ENCODE measurements around the gene USF1. TPM values are rescaled to one million over a fixed set of nuclear protein-coding genes. Genes with fewer than 3 reads are reported as not detected.
"Not testable (repeated sequence)": the region's sequence is repeated elsewhere in the genome, so short reads cannot be mapped to it uniquely, and the experiment has no call there.

USF1 gene
- total and polyA plus RNA-seq, 8 donors = 15.8 to 118 (median 25.2) TPM

DNA sequence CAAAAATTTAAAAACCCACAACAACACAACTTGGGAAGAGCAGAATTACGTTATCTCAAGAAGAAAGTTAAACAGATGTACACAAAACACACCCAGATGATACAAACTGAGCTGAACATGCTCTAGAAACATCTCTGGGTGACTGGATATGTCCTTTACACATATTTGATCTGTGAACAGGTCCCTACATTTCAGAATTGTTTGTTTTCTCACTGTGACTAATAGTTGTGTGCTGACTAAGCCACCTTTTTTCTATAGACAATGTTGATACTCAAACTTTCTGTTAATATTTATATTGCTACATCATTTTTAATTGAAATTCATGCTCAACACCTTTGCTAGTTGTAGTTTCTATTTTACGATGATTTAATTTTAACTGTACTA is 23.8 kb downstream of the USF1 start:
- WGBS, 2 donors = 73 to 74% methylated on average over 2 of the region's 2 CpGs
- Histone ChIP-seq H3K9me3 (no peaks in the 10 kb centered on the region), H3K4me1 (peaks cover 12 to 33% (median 26%) of the 10 kb centered on the region in 3 donors), H3K4me3 (peak overlapping the region in 3 of 4 donors; percentile 12 to 88 (median 72)), H3K27ac (peak overlapping the region; percentile 70 to 93 (median 82)), H3K27me3 (no peaks in the 10 kb centered on the region), H3K36me3 (no peaks in the 10 kb centered on the region)
- no peak for FAIRE-seq
- DNase-seq = no peak
- intact Hi-C loops (cut with DNase I) = no loop called here
- TF ChIP-seq, protein P1, sequence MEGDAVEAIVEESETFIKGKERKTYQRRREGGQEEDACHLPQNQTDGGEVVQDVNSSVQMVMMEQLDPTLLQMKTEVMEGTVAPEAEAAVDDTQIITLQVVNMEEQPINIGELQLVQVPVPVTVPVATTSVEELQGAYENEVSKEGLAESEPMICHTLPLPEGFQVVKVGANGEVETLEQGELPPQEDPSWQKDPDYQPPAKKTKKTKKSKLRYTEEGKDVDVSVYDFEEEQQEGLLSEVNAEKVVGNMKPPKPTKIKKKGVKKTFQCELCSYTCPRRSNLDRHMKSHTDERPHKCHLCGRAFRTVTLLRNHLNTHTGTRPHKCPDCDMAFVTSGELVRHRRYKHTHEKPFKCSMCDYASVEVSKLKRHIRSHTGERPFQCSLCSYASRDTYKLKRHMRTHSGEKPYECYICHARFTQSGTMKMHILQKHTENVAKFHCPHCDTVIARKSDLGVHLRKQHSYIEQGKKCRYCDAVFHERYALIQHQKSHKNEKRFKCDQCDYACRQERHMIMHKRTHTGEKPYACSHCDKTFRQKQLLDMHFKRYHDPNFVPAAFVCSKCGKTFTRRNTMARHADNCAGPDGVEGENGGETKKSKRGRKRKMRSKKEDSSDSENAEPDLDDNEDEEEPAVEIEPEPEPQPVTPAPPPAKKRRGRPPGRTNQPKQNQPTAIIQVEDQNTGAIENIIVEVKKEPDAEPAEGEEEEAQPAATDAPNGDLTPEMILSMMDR (IDR thresholded peaks at IDR 0.05) = no peak
- no peak for ATAC-seq

DNA sequence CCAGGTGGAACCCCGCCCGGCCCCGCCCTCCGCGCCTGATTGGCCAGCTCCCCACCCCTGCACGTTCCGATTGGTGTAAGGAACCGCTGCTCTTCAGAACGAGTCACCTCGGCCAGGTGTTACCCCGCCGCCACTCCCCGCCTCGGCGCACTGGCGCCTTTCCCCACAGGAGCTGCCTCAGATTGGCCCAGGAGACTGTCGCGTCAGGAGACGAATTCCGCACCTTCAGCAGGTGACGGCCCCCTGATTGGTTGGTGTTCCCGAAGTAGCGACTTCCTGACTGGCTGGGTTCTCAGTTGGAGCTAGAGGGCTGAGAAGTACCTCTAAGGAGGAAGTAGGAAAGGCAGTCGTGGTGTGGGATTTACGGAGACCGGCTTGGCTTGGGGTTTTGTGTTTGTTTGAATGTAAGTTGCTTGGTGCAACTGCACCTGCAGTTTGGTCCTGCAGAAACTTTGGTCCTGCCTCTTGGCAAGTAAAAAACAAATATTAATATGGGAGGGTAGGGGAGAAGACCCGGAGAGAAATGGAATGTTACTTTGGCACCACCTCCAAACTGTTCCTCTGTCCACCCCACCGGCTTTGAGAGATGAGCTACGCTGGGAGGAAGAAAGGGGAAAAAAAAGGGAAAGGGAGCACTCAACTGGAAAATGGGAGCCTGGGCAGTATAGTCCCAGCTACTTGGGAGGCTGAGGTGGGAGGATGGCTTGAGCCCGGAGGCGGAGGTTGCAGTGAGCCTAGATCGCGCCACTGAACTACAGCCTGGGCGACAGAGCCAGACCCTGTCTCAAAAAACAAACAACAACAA is 24.4 kb downstream of the USF1 start:
- intact Hi-C loops (cut with DNase I) = no loop called here
- Histone ChIP-seq H3K27me3 (no peaks in the 10 kb centered on the region), H3K27ac (peak overlapping the region; percentile 85 to 93 (median 88)), H3K4me1 (peaks cover 12 to 33% (median 26%) of the 10 kb centered on the region in 3 donors), H3K36me3 (no peaks in the 10 kb centered on the region), H3K9me3 (no peaks in the 10 kb centered on the region), H3K4me3 (peak overlapping the region; percentile 47 to 88 (median 74))
- DNase-seq (peak; percentile 97 to 100 (median 99)), ATAC-seq (peak; percentile 94 to 96 (median 96)), FAIRE-seq (no peak)
- TF ChIP-seq, protein P1 (IDR thresholded peaks at IDR 0.05) = no peak
- 8 to 12% methylated on average over 33 to 34 of the region's 34 CpGs for WGBS, 2 donors

DNA sequence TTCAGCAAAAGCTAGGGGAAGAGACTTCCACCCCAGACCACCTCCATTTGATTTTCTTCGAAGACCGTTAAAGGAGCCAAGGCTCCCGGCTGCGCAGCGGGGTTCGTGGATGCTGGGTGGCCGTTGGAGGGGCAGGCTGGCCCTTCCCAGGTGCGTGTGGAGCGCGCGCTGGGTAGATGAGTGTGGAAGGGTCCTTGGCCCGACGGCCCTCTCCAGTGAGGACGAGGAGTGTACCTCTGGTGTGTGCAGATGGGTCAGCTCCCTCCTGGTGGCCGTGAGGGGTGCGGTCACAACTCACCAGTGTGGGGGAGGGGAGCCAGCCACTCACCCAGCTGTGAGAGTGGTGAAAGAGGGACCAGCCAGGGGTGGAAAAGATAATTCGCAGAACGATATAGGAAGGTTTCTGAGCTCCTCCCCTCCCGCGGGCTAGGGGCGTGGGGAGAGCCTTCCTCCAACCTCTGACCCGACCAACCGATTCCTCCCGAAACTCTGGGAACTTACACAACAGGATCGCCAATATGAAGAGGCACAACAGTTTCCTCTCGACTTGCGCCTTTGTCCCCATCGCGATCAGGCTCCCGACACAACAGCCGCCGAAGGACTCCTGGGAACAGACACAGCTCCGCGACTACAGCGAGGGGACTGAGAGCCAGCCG is 25.1 kb downstream of the USF1 start, which contains the start of gene F11R:
Gene F11R, minus strand, starts transcription at position 644 of the 656 bp plus-strand sequence. Its CDS starts 79 bp downstream, at position 565.
- Histone ChIP-seq H3K4me3 (peak within 1 kb of the TSS; percentile 47 to 88 (median 74)), H3K9me3 (no peaks in the 10 kb centered on the region), H3K27ac (peak within 1 kb of the TSS; percentile 85 to 93 (median 88)), H3K27me3 (no peaks in the 10 kb centered on the region), H3K36me3 (no peaks in the 10 kb centered on the region), H3K4me1 (peaks cover 12 to 33% (median 26%) of the 10 kb centered on the region in 3 donors)
- ATAC-seq = peak; percentile 46 to 67 (median 52)
- intact Hi-C loops (cut with DNase I) = no loop called here
- FAIRE-seq = no peak
- TF ChIP-seq, protein P1 (IDR thresholded peaks at IDR 0.05) = peak in 2 of 4 donors; percentile 10 to 11
- WGBS, 2 donors = 0 to 1% methylated on average over 32 to 36 of the region's 36 CpGs
- DNase-seq = peak in 5 of 6 donors; percentile 55 to 78 (median 71)

DNA sequence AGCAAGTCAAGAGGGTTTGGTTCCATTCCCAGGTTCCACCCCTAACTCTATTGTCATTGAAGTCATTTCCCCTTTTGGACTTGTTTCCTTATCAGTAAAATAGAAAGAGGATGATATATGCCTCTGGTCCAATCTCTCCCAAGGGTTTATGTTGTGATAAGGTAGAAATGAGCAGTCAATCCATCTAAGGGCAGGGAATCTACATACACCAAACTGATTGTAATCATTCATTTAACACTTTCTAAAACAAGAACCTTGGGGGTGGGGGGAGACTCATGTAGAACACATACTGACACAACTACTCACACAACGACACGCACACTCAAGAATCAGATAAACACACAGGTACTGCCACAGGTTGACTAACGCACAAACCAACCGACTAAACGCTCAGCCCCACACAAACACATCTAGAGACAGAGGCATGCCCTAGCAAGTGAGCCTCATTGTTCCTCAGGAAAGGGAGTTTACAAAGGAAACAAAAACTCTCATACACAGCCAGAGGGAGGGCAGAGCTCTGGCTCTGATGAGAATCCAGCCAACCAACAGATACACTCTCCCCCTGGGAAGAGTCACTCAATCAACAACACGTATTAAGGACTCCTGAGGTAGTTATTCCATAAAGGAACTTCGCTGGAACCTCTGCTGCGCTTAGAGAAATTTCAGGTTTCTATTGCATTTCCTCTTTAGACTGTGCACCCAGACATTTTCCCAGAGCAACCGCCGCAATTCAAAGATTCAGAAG is 25.9 kb downstream of the USF1 start:
- H3K9me3 ChIP-seq = no peaks in the 10 kb centered on the region
- no peaks in the 10 kb centered on the region for H3K27me3 ChIP-seq
- H3K27ac ChIP-seq = peak overlapping the region; percentile 85 to 93 (median 88)
- peak overlapping the region; percentile 47 to 88 (median 74) for H3K4me3 ChIP-seq
- 3 to 6% methylated on average over 10 of the region's 10 CpGs for WGBS, 2 donors
- H3K36me3 ChIP-seq = no peaks in the 10 kb centered on the region
- TF ChIP-seq, protein P1 (IDR thresholded peaks at IDR 0.05) = no peak
- intact Hi-C loops (cut with DNase I) = no loop called here
- FAIRE-seq = no peak
- ATAC-seq = peak in 2 of 4 donors; percentile 1 to 9
- peaks cover 12 to 37% (median 26%) of the 10 kb centered on the region in 3 donors for H3K4me1 ChIP-seq
- no peak for DNase-seq

DNA sequence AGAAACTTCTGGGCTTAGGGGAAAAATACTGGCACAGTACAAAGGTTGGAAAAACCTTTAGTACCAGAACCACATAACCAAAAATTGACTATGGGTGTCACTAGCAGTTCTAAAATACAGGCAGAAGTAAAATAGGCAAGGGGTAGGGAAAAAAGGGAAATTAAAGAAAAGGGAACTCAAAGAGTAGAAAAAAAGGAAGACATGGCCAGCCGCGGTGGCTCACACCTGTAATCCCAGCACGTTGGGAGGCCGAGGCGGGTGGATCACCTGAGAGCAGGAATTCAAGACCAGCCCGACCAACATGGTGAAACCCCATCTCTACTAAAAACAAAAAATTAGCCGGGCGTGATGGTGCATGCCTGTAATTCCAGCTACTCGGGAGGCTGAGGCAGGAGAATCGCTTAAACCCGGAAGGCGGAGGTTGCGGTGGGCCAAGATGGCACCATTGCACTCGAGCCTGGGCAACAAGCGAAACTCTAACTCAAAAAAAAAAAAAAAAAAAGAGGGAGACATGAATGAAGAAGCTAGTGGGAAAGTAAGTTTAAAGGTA is 26.6 kb downstream of the USF1 start:
- ATAC-seq; intact Hi-C loops (cut with DNase I); H3K27ac ChIP-seq; H3K36me3 ChIP-seq; FAIRE-seq; DNase-seq; H3K9me3 ChIP-seq; H3K27me3 ChIP-seq: not testable (repeated sequence)
- Histone ChIP-seq H3K4me3 (peak overlapping the region in 2 of 4 donors; percentile 72 to 88), H3K4me1 (peaks cover 16 to 45% (median 32%) of the 10 kb centered on the region in 3 donors)
- WGBS, 2 donors = 82 to 90% methylated on average over 15 of the region's 15 CpGs
